ENCODE measurements around the gene EIF5.

The EIF5 gene

DNA sequence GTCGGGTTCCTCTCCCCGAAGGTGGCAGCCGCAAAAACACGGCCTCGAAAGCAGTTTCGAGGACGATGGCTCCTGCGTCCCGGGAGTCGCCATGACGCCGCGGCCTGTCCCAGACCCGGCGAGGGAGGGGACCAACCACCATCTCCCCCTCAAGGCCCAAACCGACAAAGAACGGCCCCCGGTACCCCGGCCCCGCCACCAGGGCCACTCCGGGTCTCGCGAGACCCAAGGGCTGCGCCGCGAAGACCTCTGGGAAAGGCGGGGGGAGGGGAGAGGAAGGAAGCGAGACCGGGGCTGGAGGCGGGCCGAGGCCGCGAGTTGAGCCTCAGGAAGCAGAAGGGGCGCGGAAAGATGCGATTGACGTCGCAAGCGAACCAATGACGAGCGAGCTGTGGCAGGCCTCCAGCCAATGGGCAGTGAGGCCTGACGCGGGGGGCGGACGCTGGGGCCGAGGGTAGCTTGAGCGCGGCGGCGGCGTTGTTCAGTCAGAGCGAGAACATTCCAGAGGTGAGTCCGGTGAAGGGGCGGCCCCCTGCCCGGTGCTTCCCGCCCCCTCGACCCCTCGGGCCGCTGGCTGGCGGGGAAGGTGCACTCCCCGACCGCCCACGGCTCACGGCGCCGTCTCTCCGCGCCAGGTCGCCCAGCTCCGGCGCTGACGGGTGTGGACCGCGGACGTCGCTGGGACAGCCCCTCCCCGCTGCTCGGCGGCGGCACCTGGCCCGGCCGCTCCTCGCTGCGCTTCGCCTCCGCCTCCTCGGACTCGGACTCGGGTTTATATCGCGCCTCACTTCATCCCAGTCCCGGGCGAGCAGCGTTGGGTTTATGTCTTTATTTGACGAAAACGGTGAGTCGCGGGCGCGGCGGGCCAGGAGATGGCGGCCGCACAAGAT lies at the start of gene EIF5:
TSS of gene EIF5 (plus strand) at position 484 of the 890 bp plus-strand sequence. CDS start 1,624 bp downstream, outside the sequence.
- Histone ChIP-seq H3K9me3 (ENCODE audit: control insufficient read depth, insufficient read depth, low read length) (no peaks in the 10 kb centered on the region), H3K9me2 (replicated peaks; ENCODE audit: control insufficient read depth, low read length) (no peaks in the 10 kb centered on the region), H3K4me1 (ENCODE audit: control insufficient read depth, low read length) (peaks cover 46% of the 10 kb centered on the region), H3K4me3 (ENCODE audit: low read length) (peak within 1 kb of the TSS; percentile 94), H3K36me3 (ENCODE audit: control insufficient read depth, low read length) (peaks cover 51% of the 10 kb centered on the region), H3K4me2 (ENCODE audit: low read length) (peak within 1 kb of the TSS; percentile 96), H3K79me2 (ENCODE audit: control insufficient read depth, low read length) (peaks cover 53% of the 10 kb centered on the region), H3F3A (ENCODE audit: control insufficient read depth, insufficient read depth) (peaks cover 25% of the 10 kb centered on the region), H4K20me1 (ENCODE audit: control insufficient read depth, insufficient read depth, low read depth, low read length) (peaks cover 33% of the 10 kb centered on the region), H3K27ac (ENCODE audit: low read depth, low read length) (peak within 1 kb of the TSS; percentile 76), H3K27me3 (ENCODE audit: control insufficient read depth, low read length) (no peaks in the 10 kb centered on the region)
- TF ChIP-seq, protein P1, sequence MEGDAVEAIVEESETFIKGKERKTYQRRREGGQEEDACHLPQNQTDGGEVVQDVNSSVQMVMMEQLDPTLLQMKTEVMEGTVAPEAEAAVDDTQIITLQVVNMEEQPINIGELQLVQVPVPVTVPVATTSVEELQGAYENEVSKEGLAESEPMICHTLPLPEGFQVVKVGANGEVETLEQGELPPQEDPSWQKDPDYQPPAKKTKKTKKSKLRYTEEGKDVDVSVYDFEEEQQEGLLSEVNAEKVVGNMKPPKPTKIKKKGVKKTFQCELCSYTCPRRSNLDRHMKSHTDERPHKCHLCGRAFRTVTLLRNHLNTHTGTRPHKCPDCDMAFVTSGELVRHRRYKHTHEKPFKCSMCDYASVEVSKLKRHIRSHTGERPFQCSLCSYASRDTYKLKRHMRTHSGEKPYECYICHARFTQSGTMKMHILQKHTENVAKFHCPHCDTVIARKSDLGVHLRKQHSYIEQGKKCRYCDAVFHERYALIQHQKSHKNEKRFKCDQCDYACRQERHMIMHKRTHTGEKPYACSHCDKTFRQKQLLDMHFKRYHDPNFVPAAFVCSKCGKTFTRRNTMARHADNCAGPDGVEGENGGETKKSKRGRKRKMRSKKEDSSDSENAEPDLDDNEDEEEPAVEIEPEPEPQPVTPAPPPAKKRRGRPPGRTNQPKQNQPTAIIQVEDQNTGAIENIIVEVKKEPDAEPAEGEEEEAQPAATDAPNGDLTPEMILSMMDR (IDR thresholded peaks at IDR 0.05; ENCODE audit: low read depth, low read length, poor library complexity, severe bottlenecking): no peak
- TF ChIP-seq EZH2phosphoT487 (IDR thresholded peaks at IDR 0.05; ENCODE audit: borderline replicate concordance, low read length): no peak

DNA sequence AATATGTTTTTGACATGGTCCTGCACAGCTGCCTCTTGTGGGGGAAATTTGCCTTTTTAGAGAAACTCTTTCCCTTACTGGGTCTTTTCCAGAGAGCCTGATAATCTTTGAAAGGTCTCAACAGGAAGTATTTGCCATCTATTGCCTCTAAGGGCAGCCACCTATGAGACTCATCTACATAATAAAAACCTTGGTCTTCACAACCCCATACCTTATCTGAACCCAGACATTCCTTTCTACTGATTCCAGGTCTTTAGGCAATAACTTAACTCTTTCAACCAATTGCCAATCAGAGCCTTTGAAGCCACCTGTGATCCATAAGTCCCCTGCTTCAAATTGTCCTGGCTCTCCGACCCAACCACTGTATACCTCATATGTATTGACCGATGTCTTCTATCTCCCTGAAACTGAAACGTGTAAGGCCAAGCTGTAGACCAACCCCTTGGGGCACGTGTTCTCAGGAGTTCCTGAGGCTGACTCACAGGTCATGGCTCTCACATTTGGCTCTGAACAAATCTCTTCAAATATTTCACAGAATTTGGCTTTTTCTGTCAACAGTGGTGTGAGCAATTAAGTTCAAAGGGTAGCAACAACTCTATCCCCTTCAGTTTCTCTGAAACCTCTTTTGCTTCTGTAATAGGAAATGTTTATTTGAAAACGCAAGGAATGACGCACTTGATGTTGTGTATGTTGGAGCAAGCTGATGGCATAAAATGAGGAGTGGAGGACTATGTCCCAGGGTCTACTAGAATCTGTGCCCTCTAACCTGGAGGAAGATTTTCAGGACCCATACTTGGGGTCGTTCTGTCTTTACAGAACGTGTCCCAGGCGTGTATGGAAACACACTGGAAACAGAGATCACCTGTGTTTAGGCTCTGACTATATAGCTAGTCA lies 49.2 kb upstream of the EIF5 start:
- no peak for TF ChIP-seq EZH2phosphoT487 (IDR thresholded peaks at IDR 0.05; ENCODE audit: borderline replicate concordance, low read length)
- TF ChIP-seq, protein P1 (IDR thresholded peaks at IDR 0.05; ENCODE audit: low read depth, low read length, poor library complexity, severe bottlenecking): no peak

GRCh38 chr14:103286460-103286859 lies 47.6 kb upstream of the EIF5 start:
- Histone ChIP-seq H3K4me2 (ENCODE audit: low read length) (no peak overlapping the region), H3F3A (ENCODE audit: control insufficient read depth, insufficient read depth) (no peaks in the 10 kb centered on the region), H3K9me3 (ENCODE audit: control insufficient read depth, insufficient read depth, low read length) (no peaks in the 10 kb centered on the region), H3K4me3 (ENCODE audit: low read length) (no peak overlapping the region), H3K79me2 (ENCODE audit: control insufficient read depth, low read length) (no peaks in the 10 kb centered on the region), H3K27me3 (ENCODE audit: control insufficient read depth, low read length) (no peaks in the 10 kb centered on the region), H3K27ac (ENCODE audit: low read depth, low read length) (no peak overlapping the region), H3K4me1 (ENCODE audit: control insufficient read depth, low read length) (no peaks in the 10 kb centered on the region), H4K20me1 (ENCODE audit: control insufficient read depth, insufficient read depth, low read depth, low read length) (no peaks in the 10 kb centered on the region), H3K36me3 (ENCODE audit: control insufficient read depth, low read length) (no peaks in the 10 kb centered on the region), H3K9me2 (replicated peaks; ENCODE audit: control insufficient read depth, low read length) (no peaks in the 10 kb centered on the region)
- TF ChIP-seq, protein P1 (IDR thresholded peaks at IDR 0.05; ENCODE audit: low read depth, low read length, poor library complexity, severe bottlenecking): no peak
- no peak for TF ChIP-seq EZH2phosphoT487 (IDR thresholded peaks at IDR 0.05; ENCODE audit: borderline replicate concordance, low read length)

More for the DNA sequence above, 49.2 kb upstream of the EIF5 start:
- H3K4me1 ChIP-seq (ENCODE audit: control insufficient read depth, low read length): no peaks in the 10 kb centered on the region
- no peak overlapping the region for H3K27ac ChIP-seq (ENCODE audit: low read depth, low read length)
- H3K9me2 ChIP-seq (replicated peaks; ENCODE audit: control insufficient read depth, low read length): no peaks in the 10 kb centered on the region
- no peaks in the 10 kb centered on the region for H3K79me2 ChIP-seq (ENCODE audit: control insufficient read depth, low read length)
- no peaks in the 10 kb centered on the region for H4K20me1 ChIP-seq (ENCODE audit: control insufficient read depth, insufficient read depth, low read depth, low read length)
- H3K27me3 ChIP-seq (ENCODE audit: control insufficient read depth, low read length): no peaks in the 10 kb centered on the region
- no peaks in the 10 kb centered on the region for H3K36me3 ChIP-seq (ENCODE audit: control insufficient read depth, low read length)
- no peaks in the 10 kb centered on the region for H3K9me3 ChIP-seq (ENCODE audit: control insufficient read depth, insufficient read depth, low read length)
- H3F3A ChIP-seq (ENCODE audit: control insufficient read depth, insufficient read depth): no peaks in the 10 kb centered on the region
- no peak overlapping the region for H3K4me3 ChIP-seq (ENCODE audit: low read length)
- no peak overlapping the region for H3K4me2 ChIP-seq (ENCODE audit: low read length)
